ENCODE results near the gene SPOCD1. TPM values are rescaled to one million over a fixed set of nuclear protein-coding genes. Genes with fewer than 3 reads are reported as not detected.

Gene SPOCD1
- total and polyA plus RNA-seq, 10 donors, result 0.74 to 5.0 (median 3.0) TPM

DNA sequence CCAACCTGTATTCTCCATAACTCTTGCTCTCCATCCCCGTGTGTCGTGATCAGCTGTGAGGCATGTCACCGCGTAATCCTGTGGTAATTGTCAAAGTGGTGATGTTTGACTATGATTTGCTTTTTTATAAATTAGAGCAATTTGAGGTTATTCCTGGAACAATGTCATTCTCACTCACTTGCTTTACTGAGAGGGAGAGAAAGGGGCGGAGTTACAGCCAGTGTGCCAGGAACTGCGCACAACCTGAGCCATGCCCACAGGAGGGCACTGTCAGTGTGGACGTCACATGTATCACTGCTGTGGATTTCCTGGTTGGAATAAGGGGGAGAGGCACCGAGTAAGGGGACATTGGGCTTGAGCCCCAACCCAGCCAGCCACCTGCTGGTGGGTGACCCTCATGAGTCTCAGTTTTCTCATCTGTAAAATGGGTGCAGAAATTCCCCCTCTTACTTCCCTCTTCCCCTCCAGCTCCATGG is 58.6 kb downstream of the SPOCD1 start:
- Histone ChIP-seq H3K27ac (no peak overlapping the region), H3K4me3 (no peak overlapping the region), H3K4me1 (peaks cover 26 to 66% (median 60%) of the 10 kb centered on the region in 6 donors), H3K36me3 (no peaks in the 10 kb centered on the region), H3K27me3 (replicated peaks in 1 of 7) (peaks cover 0 to 33% (median 10%) of the 10 kb centered on the region in 7 donors), H3K9me3 (no peaks in the 10 kb centered on the region)
- TF ChIP-seq POLR2A (IDR thresholded peaks at IDR 0.05) (no peak), POLR2AphosphoS5 (IDR thresholded peaks at IDR 0.05) (no peak)
- TF ChIP-seq, protein P1, sequence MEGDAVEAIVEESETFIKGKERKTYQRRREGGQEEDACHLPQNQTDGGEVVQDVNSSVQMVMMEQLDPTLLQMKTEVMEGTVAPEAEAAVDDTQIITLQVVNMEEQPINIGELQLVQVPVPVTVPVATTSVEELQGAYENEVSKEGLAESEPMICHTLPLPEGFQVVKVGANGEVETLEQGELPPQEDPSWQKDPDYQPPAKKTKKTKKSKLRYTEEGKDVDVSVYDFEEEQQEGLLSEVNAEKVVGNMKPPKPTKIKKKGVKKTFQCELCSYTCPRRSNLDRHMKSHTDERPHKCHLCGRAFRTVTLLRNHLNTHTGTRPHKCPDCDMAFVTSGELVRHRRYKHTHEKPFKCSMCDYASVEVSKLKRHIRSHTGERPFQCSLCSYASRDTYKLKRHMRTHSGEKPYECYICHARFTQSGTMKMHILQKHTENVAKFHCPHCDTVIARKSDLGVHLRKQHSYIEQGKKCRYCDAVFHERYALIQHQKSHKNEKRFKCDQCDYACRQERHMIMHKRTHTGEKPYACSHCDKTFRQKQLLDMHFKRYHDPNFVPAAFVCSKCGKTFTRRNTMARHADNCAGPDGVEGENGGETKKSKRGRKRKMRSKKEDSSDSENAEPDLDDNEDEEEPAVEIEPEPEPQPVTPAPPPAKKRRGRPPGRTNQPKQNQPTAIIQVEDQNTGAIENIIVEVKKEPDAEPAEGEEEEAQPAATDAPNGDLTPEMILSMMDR (IDR thresholded peaks at IDR 0.05 in 8 of 11, conservative IDR thresholded peaks at IDR 0.05 in 3 of 11), result no peak
- WGBS, 5 donors, result 85 to 93% (median 87%) methylated on average over 8 of the region's 8 CpGs
- DNase-seq, result no peak
- intact Hi-C loops (cut with DNase I; ENCODE audit: low total_unique reads), result no loop called here

DNA sequence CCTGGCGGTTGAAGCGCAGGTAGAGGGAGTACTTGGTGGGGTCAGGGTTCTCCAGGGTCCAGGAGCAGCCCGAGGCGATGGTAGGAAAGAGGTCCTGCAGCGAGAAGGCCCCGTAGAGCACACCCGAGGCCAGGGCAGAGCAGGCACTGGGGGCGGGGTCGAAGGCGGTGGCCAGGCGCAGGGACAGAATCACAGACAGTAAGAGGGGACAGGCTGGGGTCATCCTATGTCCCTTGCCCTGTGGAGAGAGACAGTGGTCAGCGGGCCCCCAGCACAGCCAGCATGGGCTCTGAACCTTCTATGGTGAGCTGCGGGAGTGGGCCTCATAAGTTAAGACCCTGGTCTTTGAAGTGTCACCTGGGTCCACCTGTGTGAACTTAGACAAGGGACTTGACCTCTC is 59.2 kb downstream of the SPOCD1 start:
- TF ChIP-seq POLR2AphosphoS5 (IDR thresholded peaks at IDR 0.05) (no peak), POLR2A (IDR thresholded peaks at IDR 0.05) (no peak)
- TF ChIP-seq, protein P1 (IDR thresholded peaks at IDR 0.05 in 8 of 11, conservative IDR thresholded peaks at IDR 0.05 in 3 of 11), result no peak
- 90 to 98% (median 94%) methylated on average over 13 of the region's 13 CpGs for WGBS, 5 donors
- H3K27ac ChIP-seq, result no peak overlapping the region
- DNase-seq, result no peak
- no peaks in the 10 kb centered on the region for H3K36me3 ChIP-seq
- no peaks in the 10 kb centered on the region for H3K9me3 ChIP-seq
- H3K4me1 ChIP-seq, result peaks cover 25 to 66% (median 60%) of the 10 kb centered on the region in 6 donors
- intact Hi-C loops (cut with DNase I; ENCODE audit: low total_unique reads), result no loop called here
- H3K4me3 ChIP-seq, result no peak overlapping the region
- peaks cover 0 to 27% (median 7%) of the 10 kb centered on the region in 7 donors for H3K27me3 ChIP-seq (replicated peaks in 1 of 7)

DNA sequence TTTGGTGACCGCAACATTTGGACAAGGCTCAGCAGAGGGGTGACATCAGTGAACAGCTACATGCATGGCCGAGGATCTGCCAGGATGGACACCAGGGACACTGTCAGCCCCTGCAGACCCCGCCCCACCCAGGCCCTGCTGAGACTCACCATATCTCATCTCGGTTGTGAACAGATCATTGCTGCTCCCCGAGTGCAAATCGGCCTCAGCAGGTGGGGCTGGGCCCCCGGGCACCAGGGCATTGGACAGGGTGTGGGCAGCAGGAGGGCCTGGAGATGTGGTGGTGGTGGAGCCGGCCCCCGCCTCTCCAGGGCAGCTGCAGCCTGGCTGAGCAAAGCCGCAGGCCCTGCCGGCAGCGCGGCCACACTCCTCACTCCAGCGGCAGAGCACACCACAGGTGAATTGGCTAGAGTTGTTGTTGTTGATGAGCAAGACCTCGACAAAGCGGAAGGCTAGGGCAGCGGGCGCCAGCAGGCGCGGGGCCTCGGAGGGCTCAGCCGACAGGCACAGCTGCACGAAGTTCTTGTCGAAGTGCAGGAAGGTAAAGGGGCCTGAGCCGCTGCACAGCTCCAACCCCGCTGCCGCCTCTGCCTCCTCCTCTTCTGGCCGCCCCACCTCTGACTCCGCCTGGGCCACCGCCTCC is 59.9 kb downstream of the SPOCD1 start:
- H3K9me3 ChIP-seq, result no peaks in the 10 kb centered on the region
- 91 to 93% (median 92%) methylated on average over 23 to 30 of the region's 30 CpGs for WGBS, 5 donors
- H3K27ac ChIP-seq, result peak overlapping the region in 2 of 8 donors; percentile 9 to 34
- no peak overlapping the region for H3K4me3 ChIP-seq
- DNase-seq, result no peak
- peaks cover 19 to 66% (median 60%) of the 10 kb centered on the region in 6 donors for H3K4me1 ChIP-seq
- intact Hi-C loops (cut with DNase I; ENCODE audit: low total_unique reads), result no loop called here
- H3K36me3 ChIP-seq, result no peaks in the 10 kb centered on the region
- H3K27me3 ChIP-seq (replicated peaks in 1 of 7), result peaks cover 0 to 21% (median 6%) of the 10 kb centered on the region in 7 donors
- TF ChIP-seq, protein P1 (IDR thresholded peaks at IDR 0.05 in 8 of 11, conservative IDR thresholded peaks at IDR 0.05 in 3 of 11), result no peak
- no peak for TF ChIP-seq POLR2AphosphoS5 (IDR thresholded peaks at IDR 0.05)
- TF ChIP-seq POLR2A (IDR thresholded peaks at IDR 0.05), result no peak

DNA sequence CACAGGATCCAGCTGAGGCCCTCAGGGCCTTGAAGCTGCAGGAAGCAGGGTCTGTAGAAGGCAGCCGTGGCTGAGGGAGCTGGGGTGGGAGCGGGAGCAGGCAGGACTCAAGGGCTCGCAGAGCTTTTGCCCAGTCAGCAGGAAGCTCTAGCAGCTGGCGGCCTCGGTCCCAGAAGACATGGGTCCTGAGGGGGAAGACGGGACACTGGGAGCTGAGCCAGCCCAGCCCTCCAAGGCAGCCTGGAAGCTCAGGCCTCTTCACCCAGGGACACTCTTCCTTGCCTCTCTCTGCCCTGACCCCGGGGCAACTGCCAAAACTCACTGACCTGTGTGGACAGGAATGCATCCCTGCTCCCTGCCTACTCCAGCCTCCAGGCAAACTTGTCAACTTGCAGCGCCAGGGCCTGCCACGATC is 60.6 kb downstream of the SPOCD1 start:
- peak overlapping the region in 5 of 8 donors; percentile 3 to 53 (median 15) for H3K27ac ChIP-seq
- H3K27me3 ChIP-seq (replicated peaks in 1 of 7), result peaks cover 0 to 21% (median 0%) of the 10 kb centered on the region in 7 donors
- intact Hi-C loops (cut with DNase I; ENCODE audit: low total_unique reads), result no loop called here
- H3K9me3 ChIP-seq, result no peaks in the 10 kb centered on the region
- 58 to 69% (median 65%) methylated on average over 7 to 9 of the region's 9 CpGs for WGBS, 5 donors
- H3K4me1 ChIP-seq, result peaks cover 12 to 66% (median 60%) of the 10 kb centered on the region in 6 donors
- TF ChIP-seq POLR2AphosphoS5 (IDR thresholded peaks at IDR 0.05) (peak in 2 of 3 donors; percentile 54 to 67), POLR2A (IDR thresholded peaks at IDR 0.05) (no peak)
- TF ChIP-seq, protein P1 (IDR thresholded peaks at IDR 0.05 in 8 of 11, conservative IDR thresholded peaks at IDR 0.05 in 3 of 11), result no peak
- no peak overlapping the region for H3K4me3 ChIP-seq
- H3K36me3 ChIP-seq, result no peaks in the 10 kb centered on the region
- no peak for DNase-seq

All from spleen (tissue), 11 donors.